Measurements from ENCODE around the gene CDCP2. TPM values are rescaled to one million over a fixed set of nuclear protein-coding genes. Genes with fewer than 3 reads are reported as not detected.
"Not testable (repeated sequence)": the region's sequence is repeated elsewhere in the genome, so short reads cannot be mapped to it uniquely, and the experiment has no call there.

Gene CDCP2
- total RNA-seq, 2 donors from 2014 or later, result 0.12 to 0.14 TPM

DNA sequence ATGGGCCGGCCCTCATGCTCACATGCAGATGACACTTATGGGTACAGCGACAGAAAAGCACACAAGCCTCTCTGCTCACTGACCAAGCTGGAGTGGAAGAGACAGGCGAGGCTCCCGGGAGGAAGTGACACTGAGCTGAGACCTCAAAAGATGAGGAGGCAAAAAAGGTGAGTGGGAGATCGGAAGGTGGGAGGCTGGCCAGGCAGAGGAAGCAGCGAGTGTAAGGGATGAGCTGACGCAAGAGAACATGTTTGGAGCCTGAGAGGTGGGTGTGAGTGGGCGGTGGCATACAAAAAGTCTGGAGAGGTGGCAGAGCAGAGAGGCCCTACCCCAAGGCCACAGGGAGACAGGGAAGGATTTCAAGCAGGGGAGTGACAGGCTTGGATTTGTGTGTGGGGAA is 18.2 kb upstream of the CDCP2 start:
- ATAC-seq (no peak), DNase-seq (no peak)
- intact Hi-C loops (cut with DNase I, micrococcal nuclease), result no loop called here

DNA sequence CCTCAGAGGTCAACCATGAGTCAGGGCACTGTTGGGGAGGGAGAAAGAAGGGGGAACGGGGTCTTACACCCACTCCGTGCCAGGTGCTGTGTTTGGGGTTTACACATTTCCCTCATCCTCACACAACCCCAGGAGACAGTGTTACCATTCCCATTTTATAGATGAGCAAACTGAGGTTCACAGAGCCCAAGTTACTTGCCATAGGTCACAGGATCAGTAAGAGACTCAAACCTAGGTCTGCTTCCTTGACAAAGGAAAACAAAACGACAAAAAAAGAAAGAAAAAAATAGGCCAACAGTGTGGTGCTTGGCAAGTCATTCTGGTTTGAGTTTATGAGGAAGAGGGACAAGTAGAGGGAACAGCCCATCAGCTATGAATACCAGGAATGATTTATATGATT is 16.3 kb upstream of the CDCP2 start:
- intact Hi-C loops (cut with DNase I, micrococcal nuclease), result no loop called here
- DNase-seq (no peak), ATAC-seq (no peak)

DNA sequence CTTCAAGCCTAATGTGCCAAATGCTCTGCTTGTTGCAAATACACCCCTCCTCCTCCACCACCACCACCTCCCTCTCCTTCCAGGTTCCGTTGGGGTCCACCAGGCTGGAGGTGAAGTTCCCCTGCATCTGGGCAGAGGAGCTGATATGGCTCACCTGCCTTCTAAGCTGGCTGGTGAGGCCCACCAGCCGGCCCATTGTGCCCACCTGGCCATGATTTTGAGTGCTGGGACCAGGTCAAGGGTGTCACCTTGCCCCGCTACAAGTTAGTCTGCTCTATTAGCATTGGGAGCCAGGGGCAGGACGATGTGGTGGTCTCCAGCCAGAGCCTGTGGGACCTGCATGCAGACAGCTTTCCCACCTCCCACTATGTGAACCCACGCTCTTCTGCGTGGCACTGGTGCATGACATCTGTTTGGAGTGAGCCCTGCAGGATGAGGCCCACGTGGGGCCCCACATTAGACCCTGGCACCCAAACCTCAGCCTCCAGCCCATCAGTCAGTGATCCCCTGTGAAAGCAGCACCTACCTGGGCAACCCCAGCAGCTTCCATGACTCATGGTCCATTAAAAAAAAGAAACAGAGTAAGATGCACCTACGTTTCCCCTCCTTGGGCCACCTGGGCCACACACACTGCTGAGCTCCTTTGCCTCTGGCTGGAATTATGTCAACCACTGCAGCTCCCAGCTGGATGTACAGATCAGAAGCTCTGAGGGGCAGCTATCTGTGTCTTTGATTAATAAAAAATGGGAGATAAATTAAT is 15.6 kb upstream of the CDCP2 start:
- intact Hi-C loops (cut with DNase I, micrococcal nuclease), result no loop called here
- no peak for DNase-seq
- ATAC-seq, result no peak

DNA sequence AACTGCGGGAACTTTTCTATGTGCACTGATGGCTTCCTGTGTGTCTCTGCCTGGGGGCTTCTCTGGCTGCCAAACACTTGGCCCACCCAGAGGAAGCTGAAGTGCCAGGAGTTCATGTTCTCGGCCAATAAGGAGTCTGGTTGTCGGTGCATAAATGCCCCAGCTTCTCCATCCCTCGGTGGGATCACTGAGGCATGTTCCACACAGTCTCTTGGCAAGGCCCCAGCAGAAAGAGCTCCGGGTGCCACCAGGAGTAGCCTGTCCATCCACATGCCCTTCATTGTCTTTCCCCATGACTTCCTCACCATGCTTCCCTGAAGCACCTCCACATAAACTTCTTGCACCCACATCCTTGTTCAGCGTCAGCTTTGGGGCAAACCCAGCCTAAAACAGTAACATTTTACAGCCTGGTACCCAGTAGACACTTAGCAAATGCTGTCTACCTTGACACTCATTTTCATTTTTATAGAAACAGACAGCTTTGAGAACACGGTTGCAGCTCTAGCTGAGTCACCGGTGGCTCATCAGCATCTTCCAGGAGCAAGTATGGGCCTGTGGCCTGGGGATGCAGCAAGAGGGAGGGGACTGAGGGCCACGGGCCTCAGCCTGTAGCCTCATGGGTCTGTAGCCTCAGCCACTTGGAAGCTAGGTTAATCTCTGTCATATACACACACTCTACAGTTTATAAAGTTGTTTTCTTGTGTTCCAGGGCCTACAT is 14.8 kb upstream of the CDCP2 start:
- DNase-seq (no peak), ATAC-seq (no peak)
- intact Hi-C loops (cut with DNase I, micrococcal nuclease), result no loop called here

DNA sequence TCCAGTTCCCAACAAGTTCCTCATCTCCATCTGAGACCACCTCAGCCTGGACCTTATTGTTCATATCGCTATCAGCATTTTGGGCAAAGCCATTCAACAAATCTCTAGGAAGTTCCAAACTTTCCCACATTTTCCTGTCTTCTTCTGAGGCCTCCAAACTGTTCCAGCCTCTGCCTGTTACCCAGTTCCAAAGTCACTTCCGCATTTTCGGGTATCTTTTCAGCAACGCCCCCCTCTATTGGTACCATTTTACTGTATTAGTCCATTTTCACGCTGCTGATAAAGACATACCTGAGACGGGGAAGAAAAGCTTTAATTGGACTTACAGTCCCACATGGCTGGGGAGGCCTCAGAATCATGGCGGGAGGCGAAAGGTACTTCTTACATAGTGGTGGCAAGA is 13.6 kb upstream of the CDCP2 start:
- DNase-seq; intact Hi-C loops (cut with DNase I, micrococcal nuclease); ATAC-seq: not testable (repeated sequence)

DNA sequence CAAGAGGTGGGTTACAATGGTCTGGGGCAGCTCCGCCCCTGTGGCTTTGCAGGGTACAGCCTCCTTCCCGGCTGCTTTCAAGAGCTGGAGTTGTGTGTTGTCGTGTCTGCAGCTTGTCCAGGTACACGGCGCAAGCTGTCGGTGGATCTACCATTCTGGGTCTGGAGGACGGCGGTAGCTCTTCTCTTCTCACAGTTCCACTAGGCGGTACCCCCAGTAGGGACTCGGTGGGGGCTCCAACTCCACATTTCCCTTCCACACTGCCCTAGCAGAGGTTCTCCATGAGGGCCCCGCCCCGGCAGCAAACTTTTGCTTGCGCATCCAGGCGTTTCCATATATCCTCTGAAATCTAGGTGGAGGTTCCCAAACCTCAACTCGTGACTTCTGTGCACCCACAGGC is 12.3 kb upstream of the CDCP2 start:
- intact Hi-C loops (cut with DNase I, micrococcal nuclease), result no loop called here
- DNase-seq (no peak), ATAC-seq (no peak)

DNA sequence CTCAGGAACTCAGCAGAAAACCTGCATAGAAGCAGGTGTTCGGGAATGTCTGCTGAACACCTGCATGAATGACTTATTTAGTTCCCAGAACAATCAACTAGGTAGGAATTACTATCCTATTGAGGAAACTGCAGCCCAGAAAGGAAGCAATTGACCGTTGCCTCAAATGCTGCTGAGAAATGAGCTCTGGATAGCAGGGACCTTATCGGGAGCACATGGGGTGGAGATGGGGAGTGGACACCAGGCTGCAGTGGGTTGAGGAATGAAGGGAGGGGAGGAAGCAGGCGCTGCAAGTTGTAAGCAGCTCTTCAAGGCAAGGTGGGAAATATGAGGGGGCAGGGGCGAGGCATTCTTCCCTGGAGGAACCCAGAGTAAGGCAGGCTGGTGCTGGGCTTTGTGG is 10.8 kb upstream of the CDCP2 start:
- intact Hi-C loops (cut with DNase I, micrococcal nuclease), result no loop called here
- DNase-seq, result peak; percentile 21 to 57
- ATAC-seq, result peak; percentile 81

DNA sequence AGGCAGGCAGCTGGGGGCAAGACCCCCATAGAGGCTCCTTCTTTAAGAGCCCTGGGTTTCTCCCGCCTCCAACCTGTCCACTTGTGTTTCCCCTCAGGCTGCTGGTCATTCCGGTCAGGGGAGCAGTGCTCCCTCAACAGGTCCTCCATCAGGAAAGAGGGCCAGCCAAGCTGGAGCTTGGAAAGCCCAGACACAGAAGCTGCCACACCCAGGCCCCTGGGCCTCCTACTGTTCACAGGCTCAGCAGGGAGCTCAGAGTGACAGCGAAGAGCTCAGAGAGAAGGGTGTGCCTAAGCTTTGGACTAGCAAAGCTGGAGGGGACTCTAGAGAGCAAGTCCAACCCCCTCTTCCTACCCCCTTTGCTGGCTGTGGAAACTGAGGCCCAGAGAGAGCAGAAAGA is 10.3 kb upstream of the CDCP2 start:
- ATAC-seq (peak; percentile 82), DNase-seq (peak; percentile 63 to 67)
- intact Hi-C loops (cut with DNase I, micrococcal nuclease), result no loop called here

DNA sequence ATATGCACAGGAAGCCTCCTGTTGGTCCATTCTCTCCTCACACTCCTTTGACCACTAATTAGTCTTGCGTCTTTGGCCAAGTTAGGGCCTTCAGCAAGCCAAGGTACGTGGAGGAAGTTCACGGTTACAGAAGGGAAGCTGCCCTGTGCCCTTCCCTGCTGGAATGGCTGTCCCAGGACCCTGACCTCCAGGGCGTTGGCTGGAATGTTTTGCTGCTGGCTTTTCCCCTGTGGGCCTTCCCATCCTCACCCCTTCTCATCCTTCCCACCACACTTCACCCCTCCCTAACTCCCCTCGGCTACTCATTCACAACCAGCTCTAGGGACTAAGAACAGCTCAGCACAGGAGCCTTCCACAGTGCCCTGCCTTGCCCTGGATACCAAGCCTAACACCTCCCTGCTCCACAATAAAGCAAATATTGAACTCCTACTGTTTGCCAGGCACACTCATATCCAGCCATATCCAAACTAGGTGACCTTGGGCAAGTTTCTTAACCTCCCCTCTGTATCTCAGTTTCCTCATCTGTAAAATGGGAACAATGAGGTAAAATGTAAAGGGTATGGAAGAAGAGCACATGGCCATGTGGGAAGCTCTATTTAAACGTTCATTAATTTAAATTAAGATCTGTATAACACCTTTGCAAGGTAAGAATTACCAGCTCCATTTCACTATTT is 8.8 kb upstream of the CDCP2 start:
- peak; percentile 32 for ATAC-seq
- peak in 1 of 2 donors; percentile 22 for DNase-seq
- intact Hi-C loops (cut with DNase I, micrococcal nuclease), result no loop called here

DNA sequence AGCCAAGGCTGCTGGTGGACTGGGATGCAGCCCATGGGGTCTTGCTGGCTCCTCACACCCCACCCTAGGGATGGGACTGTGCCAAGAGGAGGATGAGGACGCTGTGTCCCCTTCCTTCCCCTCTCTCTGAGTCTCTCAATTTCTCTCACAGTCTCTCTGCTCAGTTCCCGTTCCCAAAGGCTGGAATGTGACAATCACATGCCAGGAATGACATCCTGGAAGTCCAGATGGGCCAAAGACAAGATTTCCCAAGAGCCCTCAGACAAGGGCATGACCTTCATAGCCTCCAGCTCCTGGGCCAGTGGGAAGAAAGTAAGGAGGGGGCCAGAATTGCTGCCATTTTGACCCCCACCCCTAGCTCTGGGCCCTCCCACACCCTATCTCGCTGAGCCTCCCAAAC is 7.6 kb upstream of the CDCP2 start:
- DNase-seq, result no peak
- no peak for ATAC-seq
- intact Hi-C loops (cut with DNase I, micrococcal nuclease), result no loop called here

DNA sequence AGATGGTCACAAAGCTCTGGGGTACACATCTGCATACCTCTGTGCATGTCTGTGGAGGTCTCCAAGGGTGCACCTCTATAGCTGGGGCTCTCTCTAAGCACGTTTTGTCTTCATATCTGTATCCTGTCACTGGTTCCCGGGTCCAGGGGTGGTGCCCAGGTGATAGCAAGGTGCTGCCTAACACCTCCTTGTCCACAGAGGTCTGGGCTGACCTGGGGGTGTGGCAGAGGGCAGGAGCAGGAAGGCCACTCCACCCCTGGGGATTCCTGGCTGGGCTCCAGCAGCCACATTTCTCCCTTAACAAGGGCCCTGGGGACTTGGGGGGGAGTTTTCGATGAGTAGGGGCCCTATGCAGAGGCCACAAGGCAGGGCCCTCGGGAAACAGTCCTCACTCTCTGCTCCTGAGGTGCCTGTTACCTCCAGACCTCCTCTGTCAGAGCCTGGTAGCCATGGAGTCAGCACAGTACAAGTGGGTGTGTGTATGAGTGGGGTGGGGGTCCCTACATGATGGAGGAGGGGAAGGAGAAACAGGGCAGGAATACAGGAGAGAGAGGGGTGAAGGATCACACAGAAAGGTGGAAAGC is 7.0 kb upstream of the CDCP2 start:
- DNase-seq (no peak), ATAC-seq (no peak)
- intact Hi-C loops (cut with DNase I, micrococcal nuclease), result no loop called here

DNA sequence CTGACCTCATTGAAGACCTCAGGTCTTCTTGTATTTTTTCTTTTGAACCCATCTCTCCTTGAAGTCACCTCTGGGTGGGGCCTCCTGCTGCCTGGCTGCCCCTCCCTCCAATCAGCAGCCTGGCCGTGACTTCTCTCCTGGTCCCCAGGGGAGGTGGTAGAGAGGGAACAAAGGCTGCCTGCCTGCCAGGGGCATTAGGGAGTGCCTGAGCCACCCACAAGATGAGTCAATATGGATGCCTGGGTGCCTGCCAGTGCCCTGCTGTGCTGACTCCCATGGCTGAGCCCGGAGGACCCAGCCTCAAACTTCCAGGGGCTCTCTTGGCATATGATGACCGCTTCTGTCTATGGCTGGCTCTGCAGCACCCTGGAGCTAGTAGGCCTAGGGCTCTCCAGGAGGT is 5.3 kb upstream of the CDCP2 start:
- DNase-seq (peak; percentile 28 to 45), ATAC-seq (peak; percentile 67)
- intact Hi-C loops (cut with DNase I, micrococcal nuclease), result no loop called here

DNA sequence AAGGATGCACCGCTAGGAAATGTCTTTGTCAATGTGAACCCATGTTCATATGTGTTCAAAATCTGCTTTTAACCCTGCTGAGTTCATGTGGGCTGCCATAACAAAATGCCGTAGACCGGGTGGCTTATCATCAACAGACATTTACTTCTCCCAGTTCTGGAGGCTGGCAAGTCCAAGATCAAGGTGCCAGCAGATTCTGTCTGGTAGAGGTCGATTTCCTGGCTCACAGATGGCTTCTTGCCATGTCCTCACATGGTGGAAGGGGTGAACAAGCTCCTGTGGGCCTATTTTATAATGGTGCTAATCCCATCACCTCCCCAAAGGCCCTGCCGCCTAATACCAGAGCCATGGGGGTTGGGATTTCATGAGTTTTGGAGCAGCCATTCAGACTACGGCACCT is 4.6 kb upstream of the CDCP2 start:
- intact Hi-C loops (cut with DNase I, micrococcal nuclease), result no loop called here
- DNase-seq, result no peak
- no peak for ATAC-seq

DNA sequence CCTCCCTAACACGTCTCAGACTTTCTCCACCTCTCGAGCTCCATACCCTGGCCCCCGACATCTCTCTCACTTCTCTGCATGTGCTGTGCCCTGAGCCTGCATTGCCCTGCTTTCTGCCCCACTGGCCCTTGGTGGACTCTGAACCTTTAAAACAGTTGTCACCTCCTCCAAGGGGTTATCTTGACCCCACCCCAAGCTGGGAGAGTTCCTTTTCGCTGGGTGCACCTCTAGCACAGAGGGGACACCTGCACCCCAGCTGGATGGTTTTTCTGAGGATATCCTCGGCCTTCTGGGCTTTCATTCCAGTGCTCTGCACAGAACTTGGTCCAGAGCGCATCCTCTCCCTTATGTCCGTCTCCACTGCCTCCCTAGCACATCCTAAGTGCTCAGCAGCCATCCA is 4.2 kb upstream of the CDCP2 start:
- no peak for DNase-seq
- intact Hi-C loops (cut with DNase I, micrococcal nuclease), result no loop called here
- ATAC-seq, result no peak

DNA sequence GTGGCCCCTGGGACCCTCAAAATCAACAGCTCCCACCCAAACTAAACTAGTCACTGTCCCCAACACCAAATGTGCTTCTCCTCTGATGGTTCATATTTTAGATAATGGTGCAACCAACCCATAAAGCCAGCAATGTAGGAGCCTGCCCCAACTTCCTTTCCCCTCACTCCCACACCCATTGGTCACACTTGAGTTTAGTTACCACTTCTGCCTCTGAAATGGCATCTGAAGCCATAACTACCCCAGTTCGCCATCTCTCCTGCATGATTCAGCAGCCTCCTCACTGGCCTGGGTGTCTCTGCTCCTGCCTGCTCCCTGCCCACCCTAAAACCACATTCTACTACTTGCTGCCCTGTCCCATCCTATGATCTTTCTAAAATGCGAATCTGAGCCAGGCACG is 3.4 kb upstream of the CDCP2 start:
- intact Hi-C loops (cut with DNase I, micrococcal nuclease), result no loop called here
- no peak for DNase-seq
- ATAC-seq, result no peak

DNA sequence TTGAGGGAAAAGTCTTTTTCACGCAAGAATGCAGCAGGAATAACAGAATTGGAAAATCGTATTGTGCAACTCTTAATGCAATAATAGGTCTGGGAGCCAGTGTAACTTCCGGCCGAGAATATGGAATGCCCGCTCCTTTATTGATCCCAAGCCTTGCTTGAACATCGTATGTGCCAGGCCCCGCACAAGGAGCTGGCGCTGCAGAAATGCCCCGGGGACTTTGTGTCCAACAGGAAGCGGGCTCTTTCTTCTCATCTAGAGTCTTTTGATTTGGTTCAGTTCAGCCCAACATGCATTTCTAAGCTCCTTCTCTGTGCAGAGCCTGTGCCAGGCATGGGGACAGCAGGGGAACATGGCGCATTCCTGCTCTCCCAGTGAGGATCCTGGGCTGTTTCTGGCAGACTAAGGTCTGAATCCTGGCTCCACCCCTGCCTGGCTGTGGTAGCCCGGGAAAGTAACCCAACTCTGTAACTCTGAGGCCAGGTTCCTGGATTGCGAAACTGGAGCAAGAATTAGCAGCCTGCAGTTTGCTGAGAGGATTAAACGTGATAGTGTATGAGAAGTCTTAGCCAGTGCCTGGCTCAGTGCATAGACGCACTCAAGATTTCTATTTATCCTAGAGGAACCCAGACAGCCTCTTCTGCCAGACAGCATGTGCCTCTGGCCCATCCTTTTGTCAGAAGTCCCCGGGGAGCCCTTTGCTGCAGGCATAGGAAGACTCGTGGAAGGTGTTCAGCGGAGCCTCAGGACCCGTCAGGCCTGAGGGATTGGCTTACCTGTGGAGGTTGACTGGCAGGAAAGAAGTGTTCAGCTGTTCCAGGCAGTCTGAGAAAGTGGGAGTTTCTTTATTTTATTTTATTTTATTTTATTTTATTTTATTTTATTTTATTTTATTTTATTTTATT is 987 bp upstream of the CDCP2 start:
- ATAC-seq (peak; percentile 86), DNase-seq (peak; percentile 43 to 57)
- intact Hi-C loops (cut with DNase I, micrococcal nuclease), result no loop called here

DNA sequence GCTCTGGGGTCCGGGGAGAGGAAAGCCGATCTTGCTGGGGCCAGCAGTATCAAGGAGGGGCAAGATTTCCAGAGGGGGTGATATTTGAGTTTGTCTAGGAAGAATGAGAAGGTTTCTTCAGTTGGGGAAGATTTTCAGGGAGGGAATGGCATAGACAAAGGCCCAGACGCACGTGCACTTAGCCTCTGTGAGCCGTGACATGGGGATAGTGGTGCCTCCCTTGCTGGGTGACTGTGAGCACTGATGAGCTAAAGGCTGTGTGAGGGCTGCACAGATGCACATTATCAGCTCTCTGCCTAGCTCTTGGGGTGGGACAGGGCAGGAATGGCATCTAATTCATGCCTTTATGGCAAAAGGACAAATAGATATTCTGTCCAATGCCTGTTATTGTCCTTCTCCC is 1.8 kb downstream of the CDCP2 start:
- ATAC-seq (no peak), DNase-seq (no peak)
- intact Hi-C loops (cut with DNase I, micrococcal nuclease), result no loop called here

DNA sequence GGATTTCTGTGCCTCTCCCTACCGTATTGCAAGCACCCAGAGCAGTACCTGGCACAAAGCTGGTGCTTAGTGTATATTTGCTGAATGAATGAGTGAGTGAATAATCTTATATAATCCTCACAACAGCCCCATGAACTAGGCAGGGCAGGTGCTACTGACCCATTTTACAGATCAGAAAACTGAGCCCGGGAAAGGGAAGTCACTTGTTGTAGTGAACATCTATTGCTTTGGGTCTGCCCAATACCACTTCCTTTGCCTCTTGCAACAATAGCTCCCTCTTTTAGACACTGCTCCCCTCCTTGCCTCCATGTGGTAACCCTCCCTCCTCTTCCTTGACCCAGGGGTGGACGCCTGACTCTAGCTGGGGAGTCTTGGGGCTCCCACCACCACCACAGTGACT is 3.1 kb downstream of the CDCP2 start:
- DNase-seq, result no peak
- intact Hi-C loops (cut with DNase I, micrococcal nuclease), result no loop called here
- no peak for ATAC-seq

DNA sequence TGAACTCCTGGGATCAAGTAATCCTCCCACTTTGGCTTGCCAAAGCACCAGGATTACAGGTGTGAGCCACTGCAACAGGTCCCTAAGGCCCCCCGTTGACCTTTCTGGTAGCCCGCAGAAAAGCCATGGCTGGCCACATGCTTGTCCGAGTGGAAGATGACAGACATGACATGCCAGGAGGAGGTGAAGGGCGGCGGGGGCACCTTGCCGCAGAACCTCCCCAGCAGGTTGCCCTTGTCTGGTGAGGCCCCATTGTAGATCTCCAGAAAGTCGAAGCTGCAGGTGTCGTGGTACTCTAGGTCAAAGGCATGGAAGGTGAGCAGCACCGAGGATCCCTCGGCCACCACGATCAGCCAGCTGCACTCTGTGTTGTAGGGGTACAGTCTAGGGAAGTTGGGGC is 8.4 kb downstream of the CDCP2 start:
- DNase-seq, result no peak
- intact Hi-C loops (cut with DNase I, micrococcal nuclease), result no loop called here
- no peak for ATAC-seq

All from left colon (tissue), 2 donors.